GM12891 (cell line): ENCODE data around the gene ATRN.

Source experiments
- POLR2A ChIP-seq: IDR thresholded peaks from 2 replicates; pipeline ENCODE4 v1.6.1; 2011; ENCODE audit warnings: low read depth, low read length, control low read depth
- POLR2AphosphoS5 ChIP-seq: IDR thresholded peaks from 2 replicates; pipeline ENCODE4 v1.6.1; 2011; ENCODE audit warnings: low read depth, low read length, control low read depth
- TAF1 ChIP-seq: IDR thresholded peaks from 2 replicates; pipeline ENCODE4 v1.6.1; 2011; ENCODE audit warnings: low read depth, low read length, control low read depth

DNA sequence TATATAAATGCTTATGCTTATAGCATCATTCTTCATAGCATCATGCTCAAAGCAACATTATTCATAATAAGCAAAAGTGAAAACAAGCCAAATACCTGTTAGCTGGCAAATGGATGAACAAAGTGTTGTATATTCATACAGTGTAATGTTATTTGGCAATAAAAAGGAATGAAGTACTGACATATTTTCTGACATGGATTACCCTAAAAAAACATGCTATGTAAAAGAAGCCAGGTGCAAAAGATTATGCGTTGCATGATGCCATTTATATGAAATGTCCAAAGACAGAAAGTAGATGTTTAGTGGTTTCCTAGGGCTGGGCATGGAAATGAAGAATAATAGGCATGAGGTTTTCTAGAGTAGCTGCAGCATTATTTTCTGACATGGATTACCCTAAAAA lies 115.3 kb downstream of the ATRN start:
- no peak for TF ChIP-seq POLR2AphosphoS5
- no peak for TF ChIP-seq POLR2A
- TF ChIP-seq TAF1 = no peak
